Aorta (tissue), 5 donors: Measurements from ENCODE around the gene UEVLD. TPM values are rescaled to one million over a fixed set of nuclear protein-coding genes. Genes with fewer than 3 reads are reported as not detected.

ENCODE experiments used
- ATAC-seq: fragments of 200-7000 bp; cut with Tn5 transposase; one replicate; pipeline ENCODE4 v1.9.1; 2022; ENCODE audit warnings: moderate library complexity; ENCODE audit not compliant: low FRiP score
- DNase-seq, 2 donors: peaks; one replicate each; pipeline ENCODE4 v3.0.0-alpha.2; 2020
- H3K27ac ChIP-seq, 2 donors: one replicate each; pipeline ENCODE4 v1.5.1; 2013; ENCODE audit warnings: low read length in 2 of 2, mild to moderate bottlenecking in 2 of 2, moderate library complexity in 2 of 2, control low read depth in 1 of 2, inconsistent platforms in 1 of 2, low read depth in 1 of 2
- H3K27me3 ChIP-seq, 2 donors: one replicate each; pipeline ENCODE4 v1.6.1; 2013; ENCODE audit warnings: control low read depth in 1 of 2, low read length in 1 of 2, mild to moderate bottlenecking in 1 of 2, moderate library complexity in 1 of 2; ENCODE audit not compliant: insufficient read depth in 2 of 2, control insufficient read depth in 1 of 2
- H3K36me3 ChIP-seq, 2 donors: one replicate each; pipeline ENCODE4 v1.6.1; 2013; ENCODE audit warnings: control low read depth in 1 of 2, low read length in 1 of 2, mild to moderate bottlenecking in 1 of 2; ENCODE audit not compliant: insufficient read depth in 2 of 2, control insufficient read depth in 1 of 2
- H3K4me1 ChIP-seq, 2 donors: one replicate each; pipeline ENCODE4 v1.6.1; 2013; ENCODE audit warnings: low read length in 2 of 2, control low read depth in 1 of 2, mild to moderate bottlenecking in 1 of 2, moderate library complexity in 1 of 2; ENCODE audit not compliant: insufficient read depth in 2 of 2, control insufficient read depth in 1 of 2
- H3K4me3 ChIP-seq, 2 donors: one replicate each; pipeline ENCODE4 v1.5.1; 2013; ENCODE audit warnings: low read length in 2 of 2, control low read depth in 1 of 2, mild to moderate bottlenecking in 1 of 2
- H3K9me3 ChIP-seq: one replicate; pipeline ENCODE4 v1.6.1; 2013; ENCODE audit warnings: mild to moderate bottlenecking, low read length; ENCODE audit not compliant: control insufficient read depth
- WGBS, 2 donors: extraction: QIAGEN DNeasy Blood & Tissue Kit; methylation state at CpG; one replicate each; pipeline ENCODE4 v1.1.7; 2013; 5-methylcytosine and 5-hydroxymethylcytosine counted together
- intact Hi-C, 2 donors: fragments of 100-400 bp; cut with DNase I; formaldehyde crosslinking; loops; one replicate each; pipeline versions ENCODE4 v1.14.2 to v1.15.0; 2022
- polyA plus RNA-seq, 2 donors: library from polyadenylated mRNA; stranded (reverse); fragments of 200-250 nt; gene quantifications; one replicate each; pipeline ENCODE4 v1.2.3, GENCODE V29; 2013
- total RNA-seq, 2 donors: library from RNA; stranded (reverse); fragmentation: NEBNext Ultra II Directional; extraction: Animal tissue kit (Norgen Biotek cat#: 25700); gene quantifications; one replicate each; pipeline ENCODE4 v1.2.1, GENCODE V29; 2021
- donor health status: healthy with polysubstance abuse.
- donor health status: Bipolar disorder and iron deficiency.
- donor health status: DM: no; HTN: no; CAD: no.
- donor health status: DM: no; HTN: no; CAD: no.
- donor health status: DM: yes; HTN: yes; CAD: no.

UEVLD gene
- total and polyA plus RNA-seq, 4 donors, result 11.4 to 25.2 (median 20.5) TPM

GRCh38 chr11:18566406-18566805, 22.1 kb downstream of the UEVLD start:
- no peaks in the 10 kb centered on the region for H3K27me3 ChIP-seq
- H3K9me3 ChIP-seq, result no peaks in the 10 kb centered on the region
- no peak overlapping the region for H3K4me3 ChIP-seq
- H3K27ac ChIP-seq, result no peak overlapping the region
- no peaks in the 10 kb centered on the region for H3K4me1 ChIP-seq
- no peaks in the 10 kb centered on the region for H3K36me3 ChIP-seq
- intact Hi-C loops, result no loop called here
- ATAC-seq (no peak), DNase-seq (no peak)

- ATAC-seq (no peak), DNase-seq (no peak)
- H3K27me3 ChIP-seq, result no peaks in the 10 kb centered on the region
- H3K27ac ChIP-seq, result no peak overlapping the region
- no peaks in the 10 kb centered on the region for H3K4me1 ChIP-seq
- H3K9me3 ChIP-seq, result no peaks in the 10 kb centered on the region
- intact Hi-C loops, result no loop called here
- H3K36me3 ChIP-seq, result no peaks in the 10 kb centered on the region
- no peak overlapping the region for H3K4me3 ChIP-seq
Observed at GRCh38 chr11:18564149-18564548, 24.4 kb downstream of the UEVLD start.

- H3K4me3 ChIP-seq, result no peak overlapping the region
- intact Hi-C loops, result no loop called here
- H3K27me3 ChIP-seq, result no peaks in the 10 kb centered on the region
- H3K9me3 ChIP-seq, result no peaks in the 10 kb centered on the region
- DNase-seq (no peak), ATAC-seq (no peak)
- H3K36me3 ChIP-seq, result peaks cover 0 to 1% of the 10 kb centered on the region in 2 donors
- 57 to 68% methylated on average over 2 of the region's 2 CpGs for WGBS, 2 donors
- H3K4me1 ChIP-seq, result no peaks in the 10 kb centered on the region
- H3K27ac ChIP-seq, result no peak overlapping the region
Observed at GRCh38 chr11:18563090-18563730, 25.3 kb downstream of the UEVLD start.

- no peak for DNase-seq
- Histone ChIP-seq H3K27me3 (no peaks in the 10 kb centered on the region), H3K4me3 (no peak overlapping the region), H3K36me3 (peaks cover 6 to 11% of the 10 kb centered on the region in 2 donors), H3K27ac (no peak overlapping the region), H3K9me3 (no peaks in the 10 kb centered on the region), H3K4me1 (no peaks in the 10 kb centered on the region)
- intact Hi-C loops, result no loop called here
- 78 to 84% methylated on average over 2 of the region's 2 CpGs for whole genome bisulfite sequencing, 2 donors
- ATAC-seq, result no peak
Observed at GRCh38 chr11:18548001-18548400, 40.5 kb downstream of the UEVLD start.

- Histone ChIP-seq H3K9me3 (no peaks in the 10 kb centered on the region), H3K36me3 (peaks cover 5 to 8% of the 10 kb centered on the region in 2 donors), H3K27ac (no peak overlapping the region), H3K27me3 (no peaks in the 10 kb centered on the region), H3K4me3 (no peak overlapping the region), H3K4me1 (no peaks in the 10 kb centered on the region)
- 88 to 90% methylated on average over 1 of the region's 1 CpG for WGBS, 2 donors
- ATAC-seq, result no peak
- intact Hi-C loops, result no loop called here
- DNase-seq, result no peak
Observed at GRCh38 chr11:18540207-18541009, 48.1 kb downstream of the UEVLD start.

- Histone ChIP-seq H3K36me3 (no peaks in the 10 kb centered on the region), H3K4me1 (no peaks in the 10 kb centered on the region), H3K4me3 (no peak overlapping the region), H3K9me3 (no peaks in the 10 kb centered on the region), H3K27ac (no peak overlapping the region), H3K27me3 (no peaks in the 10 kb centered on the region)
- DNase-seq, result no peak
- ATAC-seq, result no peak
- WGBS, 2 donors, result 67 to 72% methylated on average over 1 of the region's 1 CpG
- intact Hi-C loops, result no loop called here
Observed at GRCh38 chr11:18536209-18536608, 52.3 kb downstream of the UEVLD start.

- no peak overlapping the region for H3K27ac ChIP-seq
- 70 to 77% methylated on average over 1 of the region's 1 CpG for WGBS, 2 donors
- intact Hi-C loops, result no loop called here
Observed at GRCh38 chr11:18534245-18534644, 54.3 kb downstream of the UEVLD start.

GRCh38 chr11:18533365-18533764, 55.2 kb downstream of the UEVLD start:
- Histone ChIP-seq H3K9me3 (no peaks in the 10 kb centered on the region), H3K27me3 (no peaks in the 10 kb centered on the region), H3K36me3 (no peaks in the 10 kb centered on the region), H3K4me3 (no peak overlapping the region), H3K27ac (no peak overlapping the region), H3K4me1 (no peaks in the 10 kb centered on the region)
- WGBS, 2 donors, result 73 to 77% methylated on average over 3 of the region's 3 CpGs
- no peak for DNase-seq
- intact Hi-C loops, result no loop called here
- ATAC-seq, result no peak

More at GRCh38 chr11:18534245-18534644, 54.3 kb downstream of the UEVLD start:
- Histone ChIP-seq H3K4me3 (no peak overlapping the region), H3K36me3 (no peaks in the 10 kb centered on the region), H3K9me3 (no peaks in the 10 kb centered on the region), H3K27me3 (no peaks in the 10 kb centered on the region), H3K4me1 (no peaks in the 10 kb centered on the region)
- no peak for ATAC-seq
- DNase-seq, result no peak

GRCh38 chr11:18527512-18527911, 61.0 kb downstream of the UEVLD start:
- DNase-seq (no peak), ATAC-seq (no peak)
- H3K4me3 ChIP-seq, result peak overlapping the region; percentile 86 to 94
- H3K27me3 ChIP-seq, result no peaks in the 10 kb centered on the region
- no peaks in the 10 kb centered on the region for H3K36me3 ChIP-seq
- intact Hi-C loops, result loop anchor here in 1 of 2 donors (5.0 kb wide), 1 partner anchor 130 kb away; no protein-coding TSS in a partner anchor
- WGBS, 2 donors, result 38 to 40% methylated on average over 5 of the region's 5 CpGs
- H3K4me1 ChIP-seq, result no peaks in the 10 kb centered on the region
- no peaks in the 10 kb centered on the region for H3K9me3 ChIP-seq
- peak overlapping the region; percentile 45 to 73 for H3K27ac ChIP-seq
